Measurements from ENCODE around the gene KLF1.
"Not testable (repeated sequence)": the region's sequence is repeated elsewhere in the genome, so short reads cannot be mapped to it uniquely, and the experiment has no call there.

The KLF1 gene

DNA sequence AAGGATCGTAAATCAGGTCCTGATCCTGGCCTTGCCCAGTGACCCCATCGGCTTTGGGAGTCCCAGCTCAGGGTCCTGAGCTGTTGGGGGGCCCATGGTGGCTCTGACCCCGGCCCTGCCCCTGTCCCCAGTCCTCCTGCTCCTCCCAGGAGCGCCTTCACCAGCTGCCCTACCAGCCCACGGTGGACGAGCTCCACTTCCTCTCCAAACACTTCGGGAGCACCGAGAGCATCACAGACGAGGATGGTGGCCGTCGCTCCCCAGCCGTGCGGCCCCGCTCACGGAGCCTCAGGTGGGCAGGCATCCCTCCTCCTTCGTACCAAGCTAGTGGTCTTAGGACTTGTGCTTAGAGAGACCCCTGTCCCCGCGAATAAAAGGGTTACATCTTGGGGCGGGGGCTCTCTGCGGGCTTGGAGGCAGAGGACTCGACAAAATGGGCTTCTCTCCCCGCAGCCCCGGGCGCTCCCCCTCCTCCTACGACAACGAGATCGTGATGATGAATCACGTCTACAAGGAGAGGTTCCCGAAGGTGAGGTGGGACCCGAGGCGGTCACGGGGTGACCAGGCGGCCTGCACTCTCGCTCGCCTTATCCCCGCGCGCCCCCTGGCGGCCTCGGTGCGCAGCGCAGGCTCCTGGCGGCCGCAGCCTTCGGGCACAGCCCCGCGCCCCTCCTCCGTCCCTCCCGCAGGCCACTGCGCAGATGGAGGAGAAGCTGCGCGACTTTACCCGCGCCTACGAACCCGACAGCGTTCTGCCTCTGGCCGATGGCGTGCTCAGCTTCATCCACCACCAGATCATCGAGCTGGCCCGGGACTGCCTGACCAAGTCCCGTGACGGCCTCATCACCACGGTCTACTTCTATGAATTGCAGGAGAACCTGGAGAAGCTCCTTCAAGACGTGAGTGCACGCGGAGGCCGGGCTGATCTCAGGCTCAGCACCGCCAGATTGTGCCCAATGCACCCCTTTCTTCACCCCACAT, 39.6 kb downstream of the KLF1 start:
- peaks cover 0 to 13% (median 6%) of the 10 kb centered on the region in 10 experiments; a peak in 11 of 20 replicates for H3K4me1 ChIP-seq
- H3K27me3 ChIP-seq, result peaks cover 18 to 47% (median 30%) of the 10 kb centered on the region in 11 experiments; a peak in 21 of 22 replicates
- peaks cover 0 to 7% (median 0%) of the 10 kb centered on the region in 11 experiments; a peak in 1 of 22 replicates for H4K20me1 ChIP-seq
- peak overlapping the region; percentile 60 to 94 (median 73) for H3K4me2 ChIP-seq
- no peaks in the 10 kb centered on the region for H3K36me3 ChIP-seq
- no peaks in the 10 kb centered on the region for H3K9me3 ChIP-seq (replicated peaks in 1 of 11)
- no peak for TF ChIP-seq Cebpa-rat (IDR thresholded peaks at IDR 0.05)
- H3K9ac ChIP-seq, result peak overlapping the region in 8 of 11 experiments; percentile 1 to 56 (median 24); a peak in 8 of 22 replicates
- H3K4me3 ChIP-seq, result peak overlapping the region in 8 of 10 experiments; percentile 19 to 53 (median 44); a peak in 15 of 20 replicates
- H3K27ac ChIP-seq, result no peak overlapping the region

DNA sequence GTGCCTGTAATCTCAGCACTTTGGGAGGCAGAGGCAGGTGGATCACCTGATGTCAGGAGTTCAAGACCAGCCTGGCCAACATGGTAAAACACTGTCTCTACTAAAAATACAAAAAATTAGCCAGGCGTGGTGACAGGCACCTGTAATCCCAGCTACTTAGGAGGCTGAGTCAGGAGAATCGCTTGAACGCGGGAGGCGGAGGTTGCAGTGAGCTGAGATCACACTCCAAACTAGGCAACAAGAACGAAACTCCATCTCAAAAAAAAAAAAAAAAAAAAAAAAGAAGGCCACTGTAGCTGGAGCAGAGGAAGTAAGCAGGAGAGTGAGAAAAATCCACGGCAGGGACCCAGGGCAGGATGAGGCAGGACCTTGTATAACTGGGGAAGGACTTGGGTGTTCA, 40.4 kb downstream of the KLF1 start:
- H4K20me1 ChIP-seq; H3K9me3 ChIP-seq (replicated peaks in 1 of 11); H3K9ac ChIP-seq; H3K27ac ChIP-seq; H3K4me3 ChIP-seq; H3K36me3 ChIP-seq: not testable (repeated sequence)
- peaks cover 21 to 55% (median 37%) of the 10 kb centered on the region in 11 experiments for H3K27me3 ChIP-seq
- H3K4me1 ChIP-seq, result peaks cover under 1 to 13% (median 7%) of the 10 kb centered on the region in 10 experiments; a peak in 13 of 20 replicates
- H3K4me2 ChIP-seq, result peak overlapping the region in 2 of 11 experiments; percentile 68 to 87; a peak in 3 of 22 replicates

DNA sequence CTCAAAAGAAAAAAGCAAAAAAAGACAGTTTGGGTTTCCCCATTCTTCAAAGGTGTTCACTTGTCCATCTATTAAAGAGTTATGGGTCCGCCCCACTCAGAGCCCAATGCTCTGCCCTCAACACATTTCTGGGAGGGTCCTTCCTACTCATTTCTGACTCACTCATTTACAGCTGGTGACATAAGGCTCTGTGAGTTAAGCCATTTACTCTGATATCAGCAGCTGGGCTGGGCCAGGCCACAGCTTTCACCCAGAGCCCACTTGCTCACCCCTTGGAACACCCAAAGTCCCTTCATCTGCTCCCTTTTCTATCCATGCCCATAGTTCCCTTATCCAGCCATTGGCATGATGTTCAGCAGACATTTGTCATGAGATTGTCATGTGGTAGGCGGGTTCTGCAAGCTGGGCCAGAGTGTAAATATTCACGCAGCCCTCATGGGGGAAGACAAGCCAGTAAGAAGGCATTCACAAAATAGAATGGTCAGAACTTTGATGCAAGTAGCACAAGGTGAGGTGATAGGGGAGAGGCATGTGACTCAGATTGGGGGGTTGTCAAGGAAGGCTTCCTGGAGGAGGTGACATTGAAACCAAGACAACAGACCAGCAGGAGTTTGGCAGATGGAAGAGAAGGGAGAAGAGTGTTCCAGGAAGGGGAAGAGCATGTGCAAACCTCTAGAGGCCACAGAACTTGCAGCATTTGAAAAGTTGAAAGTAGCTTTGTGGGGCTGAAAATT, 42.8 kb downstream of the KLF1 start:
- peaks cover 0 to 5% (median 0%) of the 10 kb centered on the region in 11 experiments; a peak in 3 of 22 replicates for H3K9me3 ChIP-seq (replicated peaks in 1 of 11)
- no peaks in the 10 kb centered on the region for H3K36me3 ChIP-seq
- no peak overlapping the region for H3K4me3 ChIP-seq
- TF ChIP-seq Cebpa-rat (IDR thresholded peaks at IDR 0.05), result no peak
- no peak overlapping the region for H3K27ac ChIP-seq
- no peak overlapping the region; a peak in 1 of 22 replicates for H3K9ac ChIP-seq
- peaks cover 4 to 26% (median 17%) of the 10 kb centered on the region in 10 experiments; a peak in 16 of 20 replicates for H3K4me1 ChIP-seq
- H3K4me2 ChIP-seq, result no peak overlapping the region
- H4K20me1 ChIP-seq, result peaks cover 0 to 24% (median 0%) of the 10 kb centered on the region in 11 experiments; a peak in 5 of 22 replicates
- peaks cover 45 to 80% (median 62%) of the 10 kb centered on the region in 11 experiments for H3K27me3 ChIP-seq

DNA sequence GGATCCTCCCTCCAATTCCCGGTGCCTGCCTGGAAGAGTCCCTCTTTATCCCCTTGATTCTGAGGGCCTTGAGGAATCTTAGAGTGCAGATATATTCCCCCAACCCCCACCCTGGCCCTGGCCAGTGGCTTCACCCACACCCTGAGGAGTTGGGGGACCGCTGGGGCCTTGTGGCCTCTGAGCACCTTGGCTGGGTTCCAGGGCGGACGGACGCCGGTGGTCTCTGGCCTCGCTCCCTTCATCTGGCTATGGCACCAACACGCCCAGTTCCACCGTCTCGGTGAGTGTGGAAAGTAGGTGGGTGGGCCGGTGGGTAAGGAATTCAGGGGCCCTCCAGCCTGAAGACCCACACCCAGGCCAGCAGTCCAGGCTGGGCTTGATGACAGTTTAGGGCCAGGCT, 43.7 kb downstream of the KLF1 start:
- no peak overlapping the region for H3K9ac ChIP-seq

DNA sequence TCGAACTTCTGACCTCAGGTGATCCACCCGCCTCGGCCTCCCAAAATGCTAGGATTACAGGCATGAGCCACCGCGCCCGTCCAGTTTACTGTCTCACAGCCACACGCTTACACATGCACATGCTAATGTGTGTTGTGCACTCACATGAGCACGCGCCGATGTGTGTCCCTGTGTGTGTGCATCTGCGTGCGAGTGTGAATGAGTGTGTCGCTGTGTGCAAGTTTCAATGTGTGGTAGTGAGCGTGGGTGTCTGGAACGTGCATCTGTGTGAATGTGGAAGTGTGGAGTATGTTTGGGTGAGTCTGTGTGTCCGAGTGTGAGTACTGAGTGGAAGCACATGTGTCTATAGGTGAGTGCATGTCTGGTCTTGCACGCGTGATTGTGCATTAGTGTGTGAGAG, 44.5 kb downstream of the KLF1 start:
- H3K4me3 ChIP-seq, result no peak overlapping the region
- TF ChIP-seq Cebpa-rat (IDR thresholded peaks at IDR 0.05), result no peak
- H3K4me2 ChIP-seq, result no peak overlapping the region
- no peaks in the 10 kb centered on the region for H3K36me3 ChIP-seq
- peaks cover 4 to 40% (median 29%) of the 10 kb centered on the region in 10 experiments; a peak in 17 of 20 replicates for H3K4me1 ChIP-seq
- H3K27me3 ChIP-seq, result peaks cover 62 to 96% (median 78%) of the 10 kb centered on the region in 11 experiments
- peaks cover 0 to 35% (median 0%) of the 10 kb centered on the region in 11 experiments; a peak in 7 of 22 replicates for H4K20me1 ChIP-seq
- H3K27ac ChIP-seq, result no peak overlapping the region
- peaks cover 0 to 5% (median 0%) of the 10 kb centered on the region in 11 experiments; a peak in 3 of 22 replicates for H3K9me3 ChIP-seq (replicated peaks in 1 of 11)
- no peak overlapping the region for H3K9ac ChIP-seq

More for the DNA sequence above, 43.7 kb downstream of the KLF1 start:
- Histone ChIP-seq H3K4me3 (no peak overlapping the region), H3K36me3 (no peaks in the 10 kb centered on the region), H4K20me1 (peaks cover 0 to 32% (median 0%) of the 10 kb centered on the region in 11 experiments; a peak in 6 of 22 replicates), H3K27ac (no peak overlapping the region), H3K4me1 (peaks cover 4 to 35% (median 24%) of the 10 kb centered on the region in 10 experiments; a peak in 17 of 20 replicates), H3K4me2 (no peak overlapping the region), H3K27me3 (peaks cover 54 to 88% (median 70%) of the 10 kb centered on the region in 11 experiments), H3K9me3 (replicated peaks in 1 of 11) (peaks cover 0 to 5% (median 0%) of the 10 kb centered on the region in 11 experiments; a peak in 3 of 22 replicates)
- TF ChIP-seq Cebpa-rat (IDR thresholded peaks at IDR 0.05), result no peak

DNA sequence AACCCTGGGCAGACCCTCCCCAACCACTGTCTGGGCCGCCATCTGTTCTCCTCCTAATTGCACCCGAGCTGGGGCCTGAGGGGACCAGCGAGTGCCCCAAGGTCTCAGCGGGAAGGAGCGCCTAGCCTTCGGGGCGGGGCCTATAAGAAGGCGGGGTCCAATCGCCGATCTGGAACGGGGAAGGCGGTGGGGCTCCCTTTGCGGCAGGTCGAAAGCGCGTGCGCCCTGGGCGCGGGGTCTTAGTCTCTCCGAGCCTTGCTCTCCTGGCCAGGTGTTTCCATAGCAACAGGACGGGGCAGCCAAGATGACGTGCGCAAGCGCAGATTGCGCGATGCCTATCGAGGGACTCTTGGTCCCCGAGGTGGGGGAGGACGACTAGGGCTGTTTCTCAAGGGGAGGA, 45.9 kb downstream of the KLF1 start:
- Histone ChIP-seq H3K27me3 (peaks cover 62 to 96% (median 78%) of the 10 kb centered on the region in 11 experiments), H3K9me3 (replicated peaks in 1 of 11) (peaks cover 0 to 5% (median 0%) of the 10 kb centered on the region in 11 experiments; a peak in 3 of 22 replicates), H3K4me2 (peak overlapping the region; percentile 14 to 70 (median 61); a peak in 20 of 22 replicates), H3K9ac (no peak overlapping the region; a peak in 1 of 22 replicates), H4K20me1 (peaks cover 0 to 39% (median 0%) of the 10 kb centered on the region in 11 experiments; a peak in 8 of 22 replicates), H3K4me3 (peak overlapping the region in 2 of 10 experiments; percentile 5 to 27; a peak in 2 of 20 replicates), H3K4me1 (peaks cover 0 to 39% (median 29%) of the 10 kb centered on the region in 10 experiments; a peak in 16 of 20 replicates), H3K27ac (no peak overlapping the region), H3K36me3 (no peaks in the 10 kb centered on the region)
- TF ChIP-seq Cebpa-rat (IDR thresholded peaks at IDR 0.05), result no peak

DNA sequence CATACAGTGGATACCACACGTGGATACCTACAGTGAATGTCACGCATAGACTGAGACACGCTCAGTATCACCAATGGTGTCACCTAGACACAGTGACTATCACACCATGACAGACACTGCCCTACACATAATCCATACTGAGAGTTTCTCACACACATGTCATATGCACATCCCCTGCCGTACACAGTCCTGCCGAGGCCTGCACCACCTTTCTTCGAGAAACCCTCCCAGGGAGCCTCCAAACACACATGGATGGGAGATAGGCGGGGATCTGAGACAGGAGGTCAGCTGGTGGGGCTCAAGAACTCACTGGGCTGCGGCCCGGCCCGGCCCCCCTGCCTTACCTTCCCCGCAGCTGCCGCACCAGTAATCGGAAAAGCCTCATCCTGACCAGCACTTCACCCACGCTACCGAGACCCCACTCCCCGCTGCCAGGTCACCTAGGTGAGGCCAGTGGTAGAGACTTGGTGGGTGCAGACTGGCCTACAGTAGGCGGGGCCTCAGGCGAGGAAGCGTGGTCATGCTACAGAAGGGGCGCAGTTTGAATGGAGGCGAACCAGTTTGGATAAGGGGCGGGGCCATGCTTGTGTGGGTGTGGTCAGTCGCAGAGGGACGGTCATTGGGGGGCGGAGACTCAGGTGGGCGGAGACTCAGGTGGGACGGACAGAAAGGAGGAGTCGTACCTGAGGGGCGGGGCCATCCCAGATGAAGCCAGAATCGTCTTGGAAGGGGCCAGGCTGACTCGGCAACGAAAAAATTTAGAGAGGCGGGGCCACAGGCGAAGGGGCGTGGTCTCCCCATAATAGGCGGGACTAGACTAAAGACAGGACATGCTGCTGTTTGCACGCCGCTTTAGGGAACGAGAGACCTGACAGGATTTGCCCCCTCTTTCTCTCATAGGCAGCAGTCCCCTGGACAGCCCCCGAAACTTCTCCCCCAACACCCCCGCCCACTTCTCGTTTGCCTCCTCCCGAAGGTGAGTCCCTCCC, 46.6 kb downstream of the KLF1 start:
- H3K9me3 ChIP-seq (replicated peaks in 1 of 11), result peaks cover 0 to 7% (median 0%) of the 10 kb centered on the region in 11 experiments; a peak in 4 of 22 replicates
- peaks cover 65 to 96% (median 80%) of the 10 kb centered on the region in 11 experiments for H3K27me3 ChIP-seq
- no peak overlapping the region for H3K27ac ChIP-seq
- H3K4me3 ChIP-seq, result peak overlapping the region in 2 of 10 experiments; percentile 5 to 27; a peak in 2 of 20 replicates
- no peak overlapping the region for H3K9ac ChIP-seq
- peak overlapping the region; percentile 44 to 70 (median 61); a peak in 19 of 22 replicates for H3K4me2 ChIP-seq
- no peaks in the 10 kb centered on the region for H3K36me3 ChIP-seq
- no peak for TF ChIP-seq Cebpa-rat (IDR thresholded peaks at IDR 0.05)
- peaks cover 0 to 46% (median 36%) of the 10 kb centered on the region in 10 experiments; a peak in 16 of 20 replicates for H3K4me1 ChIP-seq
- peaks cover 0 to 40% (median 0%) of the 10 kb centered on the region in 11 experiments; a peak in 8 of 22 replicates for H4K20me1 ChIP-seq
